Suprapubic skin (tissue), 4 donors: ENCODE data around the gene USF3. TPM values are rescaled to one million over a fixed set of nuclear protein-coding genes. Genes with fewer than 3 reads are reported as not detected.

ENCODE experiments used
- DNase-seq, 2 donors: peaks; one replicate each; pipeline ENCODE4 v3.0.0-alpha.2; 2019; ENCODE audit warnings: low spot score in 2 of 2
- H3K27ac ChIP-seq: fragments of 200-600 bp; sonication (generic); one replicate; pipeline ENCODE4 v1.5.1; 2019
- H3K27me3 ChIP-seq: fragments of 200-600 bp; sonication (generic); one replicate; pipeline ENCODE4 v1.5.1; 2019
- H3K36me3 ChIP-seq: fragments of 200-600 bp; sonication (generic); one replicate; pipeline ENCODE4 v1.5.1; 2019
- H3K4me1 ChIP-seq: fragments of 200-600 bp; sonication (generic); one replicate; pipeline ENCODE4 v1.5.1; 2019
- H3K4me3 ChIP-seq: fragments of 200-600 bp; sonication (generic); one replicate; pipeline ENCODE4 v1.5.1; 2019; ENCODE audit warnings: mild to moderate bottlenecking
- H3K9me3 ChIP-seq: fragments of 200-600 bp; sonication (generic); one replicate; pipeline ENCODE4 v1.5.1; 2019
- EP300 ChIP-seq: sonication (generic); formaldehyde crosslinking; IDR thresholded peaks from one replicate; pipeline ENCODE4 v1.6.1; 2017; ENCODE audit warnings: antibody characterized with exemption
- POLR2A ChIP-seq, 2 donors: fragments of 450-650 bp; IDR thresholded peaks; one replicate each; pipeline ENCODE4 v1.6.1; 2017; ENCODE audit warnings: antibody characterized with exemption in 2 of 2, mild to moderate bottlenecking in 2 of 2, moderate library complexity in 2 of 2
- POLR2AphosphoS5 ChIP-seq, 3 donors: sonication (generic); formaldehyde crosslinking; IDR thresholded peaks; one replicate each; pipeline ENCODE4 v1.6.1; 2017; ENCODE audit warnings: antibody characterized with exemption in 3 of 3
- WGBS: methylation state at CpG from one replicate; pipeline ENCODE4 v1.1.5; 2018; 5-methylcytosine and 5-hydroxymethylcytosine counted together
- total RNA-seq, 4 donors: library from RNA; depleted of rRNA; stranded (reverse); fragments of >200 nt; gene quantifications; one replicate each; pipeline ENCODE4 v1.1.0, GENCODE V29; 2016
- TF ChIP-seq, protein P1 (sequence below), 2 donors: fragments of 200-600 bp in 1 of 2; fragments of 450-650 bp in 1 of 2; sonication (generic) in 1 of 2; IDR thresholded peaks; one replicate each; pipeline ENCODE4 v1.5.1; 2016 to 2019; ENCODE audit warnings: antibody characterized with exemption in 2 of 2, mild to moderate bottlenecking in 1 of 2, moderate library complexity in 1 of 2

The USF3 gene
- total RNA-seq, 4 donors from 2014 or later, result 20.6 to 34.6 (median 28.2) TPM

GRCh38 chr3:113721636-113722035 is 25.2 kb upstream of the USF3 start:
- no peaks in the 10 kb centered on the region for H3K27me3 ChIP-seq
- no peaks in the 10 kb centered on the region for H3K9me3 ChIP-seq
- no peak for DNase-seq
- H3K4me3 ChIP-seq, result no peak overlapping the region
- no peak overlapping the region for H3K27ac ChIP-seq
- H3K4me1 ChIP-seq, result no peaks in the 10 kb centered on the region
- WGBS, result 84% methylated on average over 3 of the region's 3 CpGs
- H3K36me3 ChIP-seq, result peaks cover 45% of the 10 kb centered on the region
- TF ChIP-seq POLR2AphosphoS5 (IDR thresholded peaks at IDR 0.05), result no peak
- no peak for TF ChIP-seq EP300
- TF ChIP-seq POLR2A (IDR thresholded peaks at IDR 0.05), result no peak
- TF ChIP-seq, protein P1, sequence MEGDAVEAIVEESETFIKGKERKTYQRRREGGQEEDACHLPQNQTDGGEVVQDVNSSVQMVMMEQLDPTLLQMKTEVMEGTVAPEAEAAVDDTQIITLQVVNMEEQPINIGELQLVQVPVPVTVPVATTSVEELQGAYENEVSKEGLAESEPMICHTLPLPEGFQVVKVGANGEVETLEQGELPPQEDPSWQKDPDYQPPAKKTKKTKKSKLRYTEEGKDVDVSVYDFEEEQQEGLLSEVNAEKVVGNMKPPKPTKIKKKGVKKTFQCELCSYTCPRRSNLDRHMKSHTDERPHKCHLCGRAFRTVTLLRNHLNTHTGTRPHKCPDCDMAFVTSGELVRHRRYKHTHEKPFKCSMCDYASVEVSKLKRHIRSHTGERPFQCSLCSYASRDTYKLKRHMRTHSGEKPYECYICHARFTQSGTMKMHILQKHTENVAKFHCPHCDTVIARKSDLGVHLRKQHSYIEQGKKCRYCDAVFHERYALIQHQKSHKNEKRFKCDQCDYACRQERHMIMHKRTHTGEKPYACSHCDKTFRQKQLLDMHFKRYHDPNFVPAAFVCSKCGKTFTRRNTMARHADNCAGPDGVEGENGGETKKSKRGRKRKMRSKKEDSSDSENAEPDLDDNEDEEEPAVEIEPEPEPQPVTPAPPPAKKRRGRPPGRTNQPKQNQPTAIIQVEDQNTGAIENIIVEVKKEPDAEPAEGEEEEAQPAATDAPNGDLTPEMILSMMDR (IDR thresholded peaks at IDR 0.05), result no peak

- DNase-seq, result no peak
- no peaks in the 10 kb centered on the region for H3K27me3 ChIP-seq
- H3K4me3 ChIP-seq, result no peak overlapping the region
- 95% methylated on average over 2 of the region's 2 CpGs for WGBS
- TF ChIP-seq POLR2A (IDR thresholded peaks at IDR 0.05) (no peak), POLR2AphosphoS5 (IDR thresholded peaks at IDR 0.05) (no peak), EP300 (no peak)
- TF ChIP-seq, protein P1 (IDR thresholded peaks at IDR 0.05), result no peak
- H3K27ac ChIP-seq, result no peak overlapping the region
- no peaks in the 10 kb centered on the region for H3K4me1 ChIP-seq
- H3K36me3 ChIP-seq, result peaks cover 45% of the 10 kb centered on the region
- no peaks in the 10 kb centered on the region for H3K9me3 ChIP-seq
Observed at GRCh38 chr3:113719758-113720157, 23.3 kb upstream of the USF3 start.

- Histone ChIP-seq H3K9me3 (no peaks in the 10 kb centered on the region), H3K27ac (no peak overlapping the region), H3K4me1 (no peaks in the 10 kb centered on the region), H3K27me3 (no peaks in the 10 kb centered on the region), H3K4me3 (no peak overlapping the region), H3K36me3 (peaks cover 45% of the 10 kb centered on the region)
- DNase-seq, result no peak
- TF ChIP-seq EP300, result no peak
- no peak for TF ChIP-seq POLR2AphosphoS5 (IDR thresholded peaks at IDR 0.05)
- TF ChIP-seq, protein P1 (IDR thresholded peaks at IDR 0.05), result no peak
- TF ChIP-seq POLR2A (IDR thresholded peaks at IDR 0.05), result no peak
- WGBS, result 100% methylated on average over 1 of the region's 1 CpG
Observed at GRCh38 chr3:113719294-113719693, 22.9 kb upstream of the USF3 start.

GRCh38 chr3:113717818-113718217 is 21.4 kb upstream of the USF3 start:
- DNase-seq, result no peak
- Histone ChIP-seq H3K27me3 (no peaks in the 10 kb centered on the region), H3K36me3 (peaks cover 38% of the 10 kb centered on the region), H3K4me3 (no peak overlapping the region), H3K27ac (no peak overlapping the region), H3K9me3 (no peaks in the 10 kb centered on the region), H3K4me1 (no peaks in the 10 kb centered on the region)
- 98% methylated on average over 3 of the region's 3 CpGs for WGBS
- TF ChIP-seq, protein P1 (IDR thresholded peaks at IDR 0.05), result no peak
- TF ChIP-seq POLR2A (IDR thresholded peaks at IDR 0.05) (no peak), EP300 (no peak), POLR2AphosphoS5 (IDR thresholded peaks at IDR 0.05) (no peak)

DNA sequence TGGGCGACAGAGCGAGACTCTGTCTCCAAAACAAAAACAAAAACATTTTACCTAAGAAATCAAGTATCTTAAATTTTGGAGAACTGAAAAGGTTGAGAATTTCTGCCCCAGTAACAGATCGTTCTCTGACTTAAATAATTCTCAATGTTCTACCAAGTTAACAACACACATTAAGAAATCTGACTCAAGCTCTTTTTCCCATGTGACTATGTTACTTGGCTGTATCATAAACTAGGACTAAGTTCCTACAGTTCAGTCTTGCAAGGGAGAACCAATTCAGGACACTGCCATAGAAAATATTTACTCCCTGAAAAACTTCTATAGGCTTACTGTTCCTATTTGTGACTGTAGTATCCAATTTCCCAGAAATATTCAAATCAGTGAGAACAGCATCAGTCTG is 20.9 kb upstream of the USF3 start:
- Histone ChIP-seq H3K4me1 (no peaks in the 10 kb centered on the region), H3K27ac (no peak overlapping the region), H3K4me3 (no peak overlapping the region), H3K36me3 (peaks cover 33% of the 10 kb centered on the region), H3K27me3 (no peaks in the 10 kb centered on the region), H3K9me3 (no peaks in the 10 kb centered on the region)
- no peak for TF ChIP-seq POLR2AphosphoS5 (IDR thresholded peaks at IDR 0.05)
- TF ChIP-seq POLR2A (IDR thresholded peaks at IDR 0.05), result no peak
- TF ChIP-seq EP300, result no peak
- TF ChIP-seq, protein P1 (IDR thresholded peaks at IDR 0.05), result no peak
- no peak for DNase-seq
- 93% methylated on average over 3 of the region's 3 CpGs for WGBS
